ENCODE measurements around the gene PLBD1. TPM values are rescaled to one million over a fixed set of nuclear protein-coding genes. Genes with fewer than 3 reads are reported as not detected.

PLBD1 gene
- total RNA-seq, 2 experiments from 2014 or later: not detected

DNA sequence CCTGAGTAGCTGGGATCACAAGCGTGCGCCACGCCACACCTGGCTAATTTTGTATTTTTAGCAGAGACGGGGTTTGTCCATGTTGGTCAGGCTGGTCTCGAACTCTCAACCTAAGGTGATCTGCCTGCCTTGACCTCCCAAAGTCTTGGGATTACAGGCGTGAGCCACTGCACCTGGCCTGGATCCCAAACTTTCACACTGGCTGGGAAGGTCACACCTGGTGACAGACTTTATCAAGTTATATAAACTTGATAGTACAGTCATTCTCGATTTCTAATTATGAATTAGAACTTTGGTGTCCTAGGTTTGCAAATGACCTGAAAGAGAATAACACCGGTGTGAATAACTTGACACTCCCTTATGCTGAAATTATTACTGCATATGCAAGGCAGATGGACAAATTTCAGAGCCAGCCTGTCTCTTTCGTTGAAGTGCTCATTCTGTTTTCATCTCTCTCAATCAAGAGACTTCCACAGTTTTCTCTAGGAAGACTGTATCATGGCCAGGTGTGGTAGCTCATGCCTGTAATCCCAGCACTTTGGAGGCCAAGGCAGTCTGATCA, 5.9 kb downstream of the PLBD1 start:
- Mint-ChIP-seq H3K27me3 (ENCODE audit: low read depth) (peaks cover 11% of the 10 kb centered on the region), H3K9me3 (no peaks in the 10 kb centered on the region), H3K36me3 (ENCODE audit: low read depth) (no peaks in the 10 kb centered on the region), H3K27ac (no peak overlapping the region), H3K4me1 (ENCODE audit: low read depth) (peaks cover 13% of the 10 kb centered on the region), H3K4me3 (no peak overlapping the region)
- CTCF ChIA-PET: no interaction called here
- intact Hi-C loops (cut with micrococcal nuclease): no loop called here
- no peak for DNase-seq

DNA sequence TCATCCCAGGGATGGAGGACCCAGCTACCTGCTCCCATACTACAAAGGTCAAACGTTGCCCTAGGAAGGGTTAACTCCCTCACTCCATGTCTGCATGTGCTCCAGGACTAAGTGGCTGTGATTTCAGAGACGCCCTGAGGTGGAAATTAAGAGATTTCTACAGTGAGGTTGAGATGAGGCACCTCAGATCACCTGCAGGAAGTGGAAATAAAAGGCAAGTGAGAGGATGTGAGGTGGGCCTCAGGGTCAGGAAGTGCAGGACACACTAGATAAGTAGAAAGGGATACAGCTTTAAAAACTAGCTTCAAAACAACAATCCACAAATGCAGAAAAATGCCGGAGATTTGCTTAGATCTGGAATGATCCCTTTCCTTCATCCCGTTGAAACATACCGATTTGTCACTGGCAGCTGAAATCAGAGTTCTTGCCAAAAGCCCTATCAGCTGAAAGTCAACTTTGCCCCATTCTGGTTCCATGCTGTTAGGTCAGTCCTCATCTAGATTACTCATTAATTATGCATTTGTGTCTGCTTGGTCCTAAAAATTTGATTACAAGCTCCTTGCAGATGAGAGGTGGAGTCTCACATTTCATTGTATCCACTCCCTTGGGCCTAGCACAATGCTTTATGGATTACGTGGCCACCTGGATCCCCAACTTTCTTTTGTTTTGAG, 6.6 kb downstream of the PLBD1 start:
- DNase-seq: no peak
- no peaks in the 10 kb centered on the region for H3K36me3 Mint-ChIP-seq (ENCODE audit: low read depth)
- intact Hi-C loops (cut with micrococcal nuclease): no loop called here
- H3K4me3 Mint-ChIP-seq: no peak overlapping the region
- peaks cover 9% of the 10 kb centered on the region for H3K27me3 Mint-ChIP-seq (ENCODE audit: low read depth)
- H3K27ac Mint-ChIP-seq: no peak overlapping the region
- H3K4me1 Mint-ChIP-seq (ENCODE audit: low read depth): peaks cover 13% of the 10 kb centered on the region
- CTCF ChIA-PET: no interaction called here
- no peaks in the 10 kb centered on the region for H3K9me3 Mint-ChIP-seq

DNA sequence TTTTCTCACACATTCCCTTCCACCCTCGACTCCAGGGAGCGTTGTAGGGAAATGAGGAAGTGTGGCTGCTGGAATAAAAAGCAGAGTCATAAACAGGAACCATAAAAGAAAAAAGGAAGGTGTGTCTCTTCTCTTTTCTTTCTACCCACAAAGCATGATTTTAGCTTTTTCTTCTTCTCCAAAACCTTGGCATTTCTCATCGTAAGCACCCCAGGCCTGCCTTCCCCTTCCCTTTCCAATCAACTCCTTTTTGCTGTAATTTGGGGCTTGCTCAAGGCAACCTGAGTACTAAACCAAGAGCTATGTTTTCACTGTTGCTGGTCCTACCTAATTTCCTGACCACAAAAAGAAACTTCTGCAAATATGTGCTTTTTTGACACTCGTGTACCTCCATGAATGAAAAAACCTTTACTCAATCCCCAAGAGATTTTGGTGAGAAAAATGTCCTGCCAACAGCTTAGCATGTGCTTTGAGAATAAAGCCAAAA, 9.2 kb downstream of the PLBD1 start:
- H3K4me3 Mint-ChIP-seq: no peak overlapping the region
- H3K36me3 Mint-ChIP-seq (ENCODE audit: low read depth): no peaks in the 10 kb centered on the region
- intact Hi-C loops (cut with micrococcal nuclease): no loop called here
- H3K4me1 Mint-ChIP-seq (ENCODE audit: low read depth): peaks cover 13% of the 10 kb centered on the region
- CTCF ChIA-PET: interaction anchor here (1.0 kb wide), 1 partner anchor 18 kb away, joined by 4 read pairs; no protein-coding TSS in a partner anchor
- no peaks in the 10 kb centered on the region for H3K27me3 Mint-ChIP-seq (ENCODE audit: low read depth)
- no peak overlapping the region for H3K27ac Mint-ChIP-seq
- no peaks in the 10 kb centered on the region for H3K9me3 Mint-ChIP-seq
- no peak for DNase-seq

DNA sequence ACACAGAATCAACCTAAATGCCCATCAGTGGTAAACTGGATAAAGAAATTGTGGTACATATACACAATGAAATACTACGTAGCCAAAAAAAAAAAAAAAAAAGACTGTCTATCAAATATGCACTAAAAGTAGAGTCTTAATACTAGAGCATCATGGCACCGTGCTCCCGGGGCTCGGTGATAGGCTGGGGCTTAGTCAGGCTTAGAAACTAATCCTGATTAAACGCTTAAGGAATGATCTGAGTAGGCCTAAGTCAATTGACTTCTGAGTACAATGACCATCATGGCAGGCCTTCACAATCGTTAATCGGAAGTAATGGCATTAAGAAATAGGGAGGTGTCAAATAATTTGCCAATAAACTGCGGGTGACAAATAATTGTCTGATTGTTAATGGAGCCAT, 9.7 kb downstream of the PLBD1 start:
- CTCF ChIA-PET: no interaction called here
- H3K36me3 Mint-ChIP-seq (ENCODE audit: low read depth): no peaks in the 10 kb centered on the region
- DNase-seq: no peak
- H3K9me3 Mint-ChIP-seq: no peaks in the 10 kb centered on the region
- H3K27me3 Mint-ChIP-seq (ENCODE audit: low read depth): no peaks in the 10 kb centered on the region
- peaks cover 13% of the 10 kb centered on the region for H3K4me1 Mint-ChIP-seq (ENCODE audit: low read depth)
- H3K4me3 Mint-ChIP-seq: no peak overlapping the region
- intact Hi-C loops (cut with micrococcal nuclease): no loop called here
- H3K27ac Mint-ChIP-seq: no peak overlapping the region

DNA sequence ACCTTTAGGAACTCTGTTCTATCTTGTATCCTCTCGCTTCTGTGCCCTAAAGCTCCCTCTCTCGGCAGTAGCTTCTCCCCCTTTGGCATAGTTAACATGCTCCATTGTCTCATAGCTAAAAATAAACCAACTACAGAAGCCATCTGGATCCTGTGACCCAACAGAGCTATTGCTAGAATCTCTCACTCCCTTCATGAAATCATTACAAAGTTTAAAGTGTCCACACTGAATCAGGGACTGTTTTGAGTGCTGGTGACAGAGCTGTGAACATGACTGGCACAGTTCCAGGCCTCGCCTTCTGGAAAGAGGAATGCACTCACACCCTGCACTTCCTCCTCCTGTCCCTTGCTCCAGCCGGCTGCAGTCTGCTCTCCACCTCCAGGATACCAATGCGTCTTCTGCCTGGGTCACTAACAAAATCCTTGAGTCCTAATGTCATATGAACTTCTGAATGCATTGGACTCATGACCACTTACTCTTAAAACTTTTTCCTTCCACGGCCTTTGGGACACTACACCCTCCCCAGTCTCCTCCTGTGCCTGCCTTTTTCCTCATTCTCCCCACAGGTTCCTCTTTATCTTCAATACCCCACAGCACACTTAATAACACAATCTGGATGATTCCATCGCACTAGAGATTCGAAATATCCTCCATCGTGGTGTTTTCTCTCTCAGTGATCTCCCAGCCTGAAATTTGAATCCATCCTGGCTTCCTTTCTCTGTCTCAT, 13.2 kb downstream of the PLBD1 start:
- H3K4me3 Mint-ChIP-seq: no peak overlapping the region
- intact Hi-C loops (cut with micrococcal nuclease): no loop called here
- no peaks in the 10 kb centered on the region for H3K36me3 Mint-ChIP-seq (ENCODE audit: low read depth)
- no peak for DNase-seq
- H3K27ac Mint-ChIP-seq: no peak overlapping the region
- peaks cover 3% of the 10 kb centered on the region for H3K4me1 Mint-ChIP-seq (ENCODE audit: low read depth)
- H3K27me3 Mint-ChIP-seq (ENCODE audit: low read depth): peaks cover 5% of the 10 kb centered on the region
- H3K9me3 Mint-ChIP-seq: no peaks in the 10 kb centered on the region
- CTCF ChIA-PET: no interaction called here

DNA sequence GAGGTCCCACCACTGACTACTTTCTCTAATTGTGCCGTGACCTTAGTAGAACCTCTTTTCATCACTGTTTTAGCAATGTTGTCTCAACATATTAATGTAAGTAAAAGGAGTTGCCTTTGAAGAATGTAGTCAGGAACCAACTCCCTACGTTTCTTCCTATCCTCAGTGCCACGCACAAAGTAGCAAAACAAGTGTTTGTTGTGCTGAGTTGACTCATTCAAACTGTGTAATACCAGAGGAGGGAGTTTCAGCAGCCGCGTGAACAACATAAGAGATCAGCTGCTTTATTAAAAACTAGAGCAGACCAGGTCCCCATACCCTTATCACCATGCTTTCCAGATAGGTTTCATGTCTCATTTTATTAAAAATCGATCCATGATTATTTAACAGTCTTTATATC, 19.1 kb downstream of the PLBD1 start:
- no peak overlapping the region for H3K4me3 Mint-ChIP-seq
- intact Hi-C loops (cut with micrococcal nuclease): no loop called here

DNA sequence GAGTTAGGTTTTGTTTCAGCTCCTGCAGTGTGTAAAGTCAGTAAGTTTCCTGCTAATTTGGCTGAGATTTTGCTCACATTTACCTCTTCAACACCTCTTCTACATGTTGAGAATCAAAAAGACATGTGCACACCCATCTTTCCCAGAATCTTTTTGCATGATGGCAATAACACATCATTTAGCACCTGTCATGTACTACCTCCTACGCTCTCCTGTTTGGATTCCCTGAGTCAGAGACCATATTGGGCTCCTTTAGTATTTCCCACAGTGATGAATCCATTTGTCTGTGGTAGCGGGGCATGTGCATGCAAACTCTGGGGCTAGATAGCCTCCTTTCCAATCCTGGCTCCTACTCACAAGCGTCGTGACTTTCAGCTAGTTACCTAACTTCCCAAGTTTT, 20.1 kb downstream of the PLBD1 start:
- Mint-ChIP-seq H3K9me3 (no peaks in the 10 kb centered on the region), H3K4me3 (no peak overlapping the region), H3K27ac (no peak overlapping the region), H3K36me3 (ENCODE audit: low read depth) (no peaks in the 10 kb centered on the region), H3K27me3 (ENCODE audit: low read depth) (peaks cover 4% of the 10 kb centered on the region), H3K4me1 (ENCODE audit: low read depth) (no peaks in the 10 kb centered on the region)
- intact Hi-C loops (cut with micrococcal nuclease): no loop called here
- CTCF ChIA-PET: no interaction called here
- no peak for DNase-seq

More for the DNA sequence above, 19.1 kb downstream of the PLBD1 start:
- H3K4me1 Mint-ChIP-seq (ENCODE audit: low read depth): no peaks in the 10 kb centered on the region
- H3K9me3 Mint-ChIP-seq: no peaks in the 10 kb centered on the region
- CTCF ChIA-PET: no interaction called here
- H3K27ac Mint-ChIP-seq: no peak overlapping the region
- DNase-seq: no peak
- no peaks in the 10 kb centered on the region for H3K36me3 Mint-ChIP-seq (ENCODE audit: low read depth)
- H3K27me3 Mint-ChIP-seq (ENCODE audit: low read depth): peaks cover 7% of the 10 kb centered on the region

DNA sequence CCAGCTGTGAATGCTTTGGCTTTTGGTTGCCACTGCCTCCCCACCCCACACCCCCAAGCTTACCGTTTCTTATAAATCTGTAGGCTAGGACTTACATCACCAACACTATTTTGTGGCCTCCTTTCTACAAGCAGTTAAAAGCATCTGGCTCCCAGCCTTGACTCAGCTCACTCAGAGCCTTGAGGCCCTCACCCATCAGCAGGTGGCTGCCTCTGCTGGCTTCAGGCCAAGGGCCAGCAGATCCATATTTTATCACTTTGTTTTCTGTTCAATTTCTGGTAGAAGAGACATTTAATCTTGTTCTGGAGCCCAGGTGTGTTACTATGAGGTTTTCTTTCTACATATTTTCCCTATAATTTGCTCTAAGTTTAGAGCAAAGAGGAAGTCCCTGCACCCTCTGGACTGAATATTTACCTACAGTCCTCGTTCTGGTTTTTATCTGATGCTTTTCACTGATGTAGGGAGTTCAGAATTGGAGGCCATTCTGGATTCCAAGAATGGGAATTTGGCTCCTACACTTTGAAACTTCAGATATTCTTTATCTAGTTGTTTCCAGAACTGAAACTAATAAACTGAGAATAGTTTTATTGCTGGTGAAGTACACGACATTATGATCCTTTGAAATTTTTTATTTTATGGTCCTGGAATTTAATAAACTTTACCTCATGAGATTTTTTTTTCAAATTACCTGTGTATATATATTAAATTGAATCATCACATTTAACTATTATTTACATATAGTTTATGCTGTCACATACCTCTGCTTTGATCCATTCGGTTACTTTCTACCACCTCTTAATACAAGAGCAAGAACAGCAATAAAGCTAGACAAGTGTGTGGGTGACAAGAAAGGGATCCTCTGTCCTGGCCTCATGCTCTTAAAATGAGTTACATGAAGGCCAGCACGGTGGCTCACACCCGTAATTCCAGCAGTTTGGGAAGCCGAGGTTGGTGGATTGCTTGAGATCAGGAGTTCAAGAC, 22.2 kb downstream of the PLBD1 start:
- H3K9me3 Mint-ChIP-seq: no peaks in the 10 kb centered on the region
- no peaks in the 10 kb centered on the region for H3K4me1 Mint-ChIP-seq (ENCODE audit: low read depth)

DNA sequence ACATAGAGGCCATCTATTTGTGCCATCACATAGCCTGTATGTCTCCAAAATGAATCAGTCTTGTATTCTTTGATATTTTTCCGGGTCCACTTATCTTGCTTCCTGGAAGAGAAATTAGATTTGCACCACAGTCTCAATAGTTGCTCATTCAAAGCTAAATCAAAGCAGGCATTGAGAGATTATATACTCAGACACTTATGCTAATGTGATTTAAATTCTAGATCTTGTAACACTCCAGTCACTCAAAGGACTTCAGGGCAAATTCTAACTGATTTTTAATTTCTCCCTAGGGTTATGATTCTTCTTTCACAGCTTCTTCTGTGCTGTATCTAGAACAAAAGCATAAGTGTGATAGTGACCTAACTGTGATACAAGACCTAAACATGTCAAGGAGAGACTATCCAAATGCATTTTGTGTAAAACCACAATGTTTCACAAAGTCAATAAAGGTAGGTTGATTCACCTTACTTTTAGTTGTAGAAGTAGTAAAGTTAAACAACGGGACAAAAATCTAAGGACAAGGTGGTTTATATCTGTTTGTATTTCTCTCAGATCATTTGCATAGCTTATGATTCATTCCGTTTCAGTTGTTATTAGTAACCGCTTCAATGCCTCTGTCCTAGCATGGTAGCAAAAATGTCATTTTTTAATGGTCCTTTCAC, 26.8 kb downstream of the PLBD1 start:
- Mint-ChIP-seq H3K27me3 (ENCODE audit: low read depth) (peaks cover 2% of the 10 kb centered on the region), H3K4me3 (no peak overlapping the region), H3K9me3 (no peaks in the 10 kb centered on the region), H3K36me3 (ENCODE audit: low read depth) (no peaks in the 10 kb centered on the region), H3K27ac (no peak overlapping the region), H3K4me1 (ENCODE audit: low read depth) (no peaks in the 10 kb centered on the region)
- DNase-seq: no peak
- CTCF ChIA-PET: interaction anchor here (0.5 to 1.3 kb wide), 3 partner anchors 18 to 303 kb away, joined by 3 to 5 read pairs (median 4); no protein-coding TSS in a partner anchor
- intact Hi-C loops (cut with micrococcal nuclease): no loop called here

More for the DNA sequence above, 22.2 kb downstream of the PLBD1 start:
- peaks cover 2% of the 10 kb centered on the region for H3K27me3 Mint-ChIP-seq (ENCODE audit: low read depth)
- no peaks in the 10 kb centered on the region for H3K36me3 Mint-ChIP-seq (ENCODE audit: low read depth)
- intact Hi-C loops (cut with micrococcal nuclease): no loop called here
- no peak overlapping the region for H3K4me3 Mint-ChIP-seq
- no peak for DNase-seq
- H3K27ac Mint-ChIP-seq: no peak overlapping the region
- CTCF ChIA-PET: no interaction called here

DNA sequence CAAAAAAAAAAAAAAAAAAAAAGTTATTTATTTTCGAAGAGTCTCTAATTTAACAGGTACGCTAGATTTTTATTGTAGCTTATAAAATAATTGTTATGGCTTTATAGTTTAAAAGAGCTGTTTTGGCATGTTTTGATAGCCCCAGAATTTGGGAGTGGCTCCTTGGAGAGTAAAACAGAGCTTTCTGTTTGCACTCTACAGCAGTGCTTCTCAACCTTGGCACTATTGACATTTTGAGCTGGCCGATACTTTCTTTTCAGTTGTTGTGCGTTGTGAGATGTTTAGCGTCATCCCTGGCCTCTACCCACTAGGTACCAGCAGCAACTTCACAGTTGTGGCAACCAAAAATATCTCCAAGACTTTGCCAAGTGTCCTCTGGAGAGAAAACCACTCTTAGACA, 30.6 kb downstream of the PLBD1 start:
- Mint-ChIP-seq H3K36me3 (ENCODE audit: low read depth) (no peaks in the 10 kb centered on the region), H3K4me1 (ENCODE audit: low read depth) (no peaks in the 10 kb centered on the region), H3K9me3 (no peaks in the 10 kb centered on the region), H3K27ac (no peak overlapping the region), H3K27me3 (ENCODE audit: low read depth) (no peaks in the 10 kb centered on the region), H3K4me3 (no peak overlapping the region)
- intact Hi-C loops (cut with micrococcal nuclease): no loop called here
- no peak for DNase-seq
- CTCF ChIA-PET: no interaction called here

DNA sequence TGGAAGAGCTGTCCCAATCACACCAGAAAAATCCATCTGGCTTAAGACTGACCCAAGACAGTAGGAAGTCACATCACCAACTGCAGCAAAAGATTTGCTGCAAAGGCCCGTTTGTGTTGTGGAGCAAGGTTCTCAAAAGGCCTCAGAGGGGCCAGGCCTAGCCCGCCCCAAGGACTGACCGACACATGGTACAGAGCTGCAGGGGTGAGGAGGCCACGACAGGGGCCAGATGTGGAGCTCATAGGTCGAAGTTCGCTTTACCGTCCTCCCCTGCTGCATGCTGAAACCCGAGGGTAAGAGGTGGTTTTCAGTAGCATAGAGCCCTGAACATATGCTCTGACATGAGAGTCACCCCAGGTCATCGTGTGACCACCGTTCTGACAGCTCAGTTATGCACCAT, 35.5 kb downstream of the PLBD1 start:
- Mint-ChIP-seq H3K4me1 (ENCODE audit: low read depth) (no peaks in the 10 kb centered on the region), H3K4me3 (no peak overlapping the region), H3K36me3 (ENCODE audit: low read depth) (no peaks in the 10 kb centered on the region), H3K27ac (no peak overlapping the region), H3K27me3 (ENCODE audit: low read depth) (no peaks in the 10 kb centered on the region), H3K9me3 (no peaks in the 10 kb centered on the region)
- intact Hi-C loops (cut with micrococcal nuclease): no loop called here
- DNase-seq: no peak
- CTCF ChIA-PET: no interaction called here

DNA sequence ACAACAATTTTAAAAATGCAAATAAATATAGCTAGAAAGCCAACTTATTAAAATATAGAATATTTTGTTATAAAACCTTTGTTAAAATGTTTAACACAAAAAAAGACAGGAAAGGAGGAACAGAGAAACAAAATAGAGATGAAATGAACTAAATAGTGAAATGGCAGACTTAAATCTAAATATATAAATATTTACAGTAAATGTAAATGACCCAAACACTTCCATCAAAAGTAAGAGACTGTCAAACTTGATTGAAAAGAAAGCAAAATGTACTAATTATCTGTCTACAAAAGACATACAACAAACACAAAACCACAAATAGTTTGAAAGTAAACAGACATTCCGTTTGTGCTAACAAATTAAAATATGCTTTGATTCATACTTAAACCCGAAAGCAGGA, 41.7 kb downstream of the PLBD1 start:
- Mint-ChIP-seq H3K27ac (no peak overlapping the region), H3K36me3 (ENCODE audit: low read depth) (peaks cover 7% of the 10 kb centered on the region), H3K27me3 (ENCODE audit: low read depth) (peaks cover 4% of the 10 kb centered on the region), H3K4me1 (ENCODE audit: low read depth) (no peaks in the 10 kb centered on the region), H3K9me3 (peaks cover 24% of the 10 kb centered on the region), H3K4me3 (no peak overlapping the region)
- CTCF ChIA-PET: no interaction called here
- intact Hi-C loops (cut with micrococcal nuclease): no loop called here
- DNase-seq: no peak

Data from activated naive CD4-positive, alpha-beta T cell treated with anti-CD3 and anti-CD28 coated beads for 36 hours (primary cell).